ENCODE data around the gene NEU4. TPM values are rescaled to one million over a fixed set of nuclear protein-coding genes. Genes with fewer than 3 reads are reported as not detected.

The NEU4 gene
- total and polyA plus RNA-seq, 10 donors: 0.04 to 1.9 (median 0.32) TPM; not detected in 3

- TF ChIP-seq POLR2A (IDR thresholded peaks at IDR 0.05) (no peak), POLR2AphosphoS5 (IDR thresholded peaks at IDR 0.05) (no peak), CTCF (IDR thresholded peaks at IDR 0.05 in 8 of 11, conservative IDR thresholded peaks at IDR 0.05 in 3 of 11) (no peak)
- WGBS, 5 donors: 83 to 94% (median 93%) methylated on average over 9 to 27 of the region's 27 CpGs
- peak; percentile 58 for DNase-seq
Observed at GRCh38 chr2:241850544-241851324, 41.7 kb downstream of the NEU4 start.

GRCh38 chr2:241851325-241852115 is 42.5 kb downstream of the NEU4 start:
- WGBS, 5 donors: 79 to 95% (median 90%) methylated on average over 12 to 26 of the region's 26 CpGs
- H3K27ac ChIP-seq: no peak overlapping the region
- peaks cover 0 to 22% (median 0%) of the 10 kb centered on the region in 6 donors for H3K36me3 ChIP-seq
- TF ChIP-seq CTCF (IDR thresholded peaks at IDR 0.05 in 8 of 11, conservative IDR thresholded peaks at IDR 0.05 in 3 of 11) (no peak), POLR2A (IDR thresholded peaks at IDR 0.05) (no peak), POLR2AphosphoS5 (IDR thresholded peaks at IDR 0.05) (no peak)
- peaks cover 0 to 31% (median 0%) of the 10 kb centered on the region in 7 donors for H3K27me3 ChIP-seq (replicated peaks in 1 of 7)
- H3K4me1 ChIP-seq: peaks cover 0 to 12% (median 1%) of the 10 kb centered on the region in 6 donors
- peak; percentile 54 for DNase-seq
- intact Hi-C loops (cut with DNase I; ENCODE audit: low total_unique reads): no loop called here
- no peaks in the 10 kb centered on the region for H3K9me3 ChIP-seq
- H3K4me3 ChIP-seq: no peak overlapping the region

More at GRCh38 chr2:241850544-241851324, 41.7 kb downstream of the NEU4 start:
- no peak overlapping the region for H3K27ac ChIP-seq
- intact Hi-C loops (cut with DNase I; ENCODE audit: low total_unique reads): no loop called here
- H3K36me3 ChIP-seq: peaks cover 0 to 22% (median 0%) of the 10 kb centered on the region in 6 donors
- H3K4me3 ChIP-seq: no peak overlapping the region
- peaks cover 0 to 12% (median 1%) of the 10 kb centered on the region in 6 donors for H3K4me1 ChIP-seq
- peaks cover 0 to 31% (median 0%) of the 10 kb centered on the region in 7 donors for H3K27me3 ChIP-seq (replicated peaks in 1 of 7)
- no peaks in the 10 kb centered on the region for H3K9me3 ChIP-seq

- intact Hi-C loops (cut with DNase I; ENCODE audit: low total_unique reads): no loop called here
- no peaks in the 10 kb centered on the region for H3K9me3 ChIP-seq
- H3K27me3 ChIP-seq (replicated peaks in 1 of 7): peaks cover 0 to 37% (median 0%) of the 10 kb centered on the region in 7 donors
- 90 to 95% (median 92%) methylated on average over 31 to 39 of the region's 39 CpGs for WGBS, 5 donors
- TF ChIP-seq POLR2AphosphoS5 (IDR thresholded peaks at IDR 0.05) (no peak), POLR2A (IDR thresholded peaks at IDR 0.05) (no peak), CTCF (IDR thresholded peaks at IDR 0.05 in 8 of 11, conservative IDR thresholded peaks at IDR 0.05 in 3 of 11) (no peak)
- peaks cover 0 to 12% (median 1%) of the 10 kb centered on the region in 6 donors for H3K4me1 ChIP-seq
- H3K36me3 ChIP-seq: peaks cover 0 to 22% (median 0%) of the 10 kb centered on the region in 6 donors
- no peak overlapping the region for H3K27ac ChIP-seq
- DNase-seq: peak; percentile 73
- no peak overlapping the region for H3K4me3 ChIP-seq
Observed at GRCh38 chr2:241852116-241852980, 43.4 kb downstream of the NEU4 start.

Measured in spleen (tissue), 11 donors.